Type B pancreatic cell (in vitro differentiated cells): ENCODE measurements around the gene ADARB2. TPM values are rescaled to one million over a fixed set of nuclear protein-coding genes. Genes with fewer than 3 reads are reported as not detected.

ENCODE experiments used
- DNase-seq: peaks from one replicate; pipeline ENCODE4 v3.0.0; 2021; ENCODE audit warnings: mixed read lengths; ENCODE audit not compliant: unreplicated experiment; ENCODE audit errors: extremely low spot score
- H3K27ac Mint-ChIP-seq: 2 replicates; pipeline ENCODE4 v1.8.0; 2021; ENCODE audit warnings: mild to moderate bottlenecking, mixed read lengths
- H3K27me3 Mint-ChIP-seq: 2 replicates; pipeline ENCODE4 v1.8.0; 2021; ENCODE audit warnings: mixed read lengths
- H3K36me3 Mint-ChIP-seq: 2 replicates; pipeline ENCODE4 v1.8.0; 2021; ENCODE audit warnings: mixed read lengths
- H3K4me1 Mint-ChIP-seq: one replicate; pipeline ENCODE4 v1.8.0; 2021; ENCODE audit warnings: mixed read lengths; ENCODE audit not compliant: unreplicated experiment
- H3K4me3 Mint-ChIP-seq: 2 replicates; pipeline ENCODE4 v1.8.0; 2021; ENCODE audit warnings: mild to moderate bottlenecking, mixed read lengths
- H3K9me3 Mint-ChIP-seq: 2 replicates; pipeline ENCODE4 v1.8.0; 2021; ENCODE audit warnings: mixed read lengths
- CTCF ChIP-seq: fragments of 200-600 bp; sonication (generic); conservative IDR thresholded peaks from 2 replicates; pipeline ENCODE4 v1.5.0; 2021; ENCODE audit warnings: antibody characterized with exemption, mild to moderate bottlenecking
- total RNA-seq: library from RNA; stranded (reverse); gene quantifications from 2 replicates; pipeline ENCODE4 v1.2.1, GENCODE V29; 2021; ENCODE audit warnings: low replicate concordance

ADARB2 gene
- total RNA-seq, 1 donor from 2014 or later, result 4.9 TPM

GRCh38 chr10:1309617-1310270, 427.6 kb downstream of the ADARB2 start:
- H3K36me3 Mint-ChIP-seq, result peaks cover 8% of the 10 kb centered on the region
- H3K27me3 Mint-ChIP-seq, result peaks cover 5% of the 10 kb centered on the region
- no peak for DNase-seq
- H3K9me3 Mint-ChIP-seq, result peaks cover 5% of the 10 kb centered on the region
- no peaks in the 10 kb centered on the region for H3K4me1 Mint-ChIP-seq
- TF ChIP-seq CTCF, result no peak
- H3K4me3 Mint-ChIP-seq, result no peak overlapping the region
- H3K27ac Mint-ChIP-seq, result no peak overlapping the region

- no peak overlapping the region for H3K27ac Mint-ChIP-seq
- H3K4me1 Mint-ChIP-seq, result no peaks in the 10 kb centered on the region
Measured at GRCh38 chr10:1308962-1309616, 428.2 kb downstream of the ADARB2 start.

GRCh38 chr10:1308173-1308961, 429.0 kb downstream of the ADARB2 start:
- Mint-ChIP-seq H3K36me3 (peaks cover 8% of the 10 kb centered on the region), H3K4me3 (no peak overlapping the region), H3K27me3 (peaks cover 5% of the 10 kb centered on the region), H3K4me1 (no peaks in the 10 kb centered on the region), H3K27ac (no peak overlapping the region), H3K9me3 (peaks cover 5% of the 10 kb centered on the region)
- TF ChIP-seq CTCF, result no peak
- DNase-seq, result no peak

More at GRCh38 chr10:1308962-1309616, 428.2 kb downstream of the ADARB2 start:
- DNase-seq, result no peak
- no peak for TF ChIP-seq CTCF
- H3K36me3 Mint-ChIP-seq, result peaks cover 8% of the 10 kb centered on the region
- peaks cover 5% of the 10 kb centered on the region for H3K9me3 Mint-ChIP-seq
- peaks cover 5% of the 10 kb centered on the region for H3K27me3 Mint-ChIP-seq
- H3K4me3 Mint-ChIP-seq, result no peak overlapping the region

GRCh38 chr10:1301143-1301542, 436.2 kb downstream of the ADARB2 start:
- DNase-seq, result no peak
- TF ChIP-seq CTCF, result no peak
- Mint-ChIP-seq H3K36me3 (no peaks in the 10 kb centered on the region), H3K4me1 (peaks cover 16% of the 10 kb centered on the region), H3K9me3 (no peaks in the 10 kb centered on the region), H3K4me3 (no peak overlapping the region), H3K27ac (no peak overlapping the region), H3K27me3 (peaks cover 10% of the 10 kb centered on the region)

GRCh38 chr10:1300218-1300617, 437.1 kb downstream of the ADARB2 start:
- DNase-seq, result no peak
- TF ChIP-seq CTCF, result no peak
- no peaks in the 10 kb centered on the region for H3K9me3 Mint-ChIP-seq
- peaks cover 10% of the 10 kb centered on the region for H3K27me3 Mint-ChIP-seq
- H3K4me1 Mint-ChIP-seq, result peaks cover 21% of the 10 kb centered on the region
- no peak overlapping the region for H3K4me3 Mint-ChIP-seq
- H3K36me3 Mint-ChIP-seq, result no peaks in the 10 kb centered on the region
- H3K27ac Mint-ChIP-seq, result peak overlapping the region; percentile 11
